AG04450 (cell line): ENCODE data around the gene SETDB1. TPM values are rescaled to one million over a fixed set of nuclear protein-coding genes. Genes with fewer than 3 reads are reported as not detected.

ENCODE experiments used
- CTCF ChIA-PET: fragments of 300-600, 350-600 bp; formaldehyde crosslinking; extraction: SDS; loops from one replicate; lab custom pipeline; 2022; ENCODE audit warnings: antibody characterized with exemption, inconsistent platforms; lab: Charles Lee
- POLR2A ChIA-PET: fragments of 350-600 bp; formaldehyde crosslinking; extraction: SDS; loops from one replicate; lab custom pipeline; 2021; ENCODE audit warnings: antibody characterized with exemption, inconsistent platforms; lab: Yijun Ruan, JAX
- DNase-seq: peaks from one replicate; pipeline ENCODE4 v3.0.0-alpha.2; 2011; ENCODE audit warnings: low read depth, low spot score
- H3K27ac ChIP-seq: one replicate; pipeline ENCODE4 v1.5.1; 2012; ENCODE audit warnings: low read depth, low read length, control low read depth
- H3K27me3 ChIP-seq: one replicate; pipeline ENCODE4 v1.6.0; 2012; ENCODE audit warnings: low read length; ENCODE audit not compliant: control insufficient read depth, insufficient read depth
- H3K4me3 ChIP-seq: 2 replicates; pipeline ENCODE4 v1.5.1; 2011; ENCODE audit warnings: mild to moderate bottlenecking, low read depth, low read length, control low read depth
- H3K9me3 ChIP-seq: 2 replicates; pipeline ENCODE4 v1.5.1; 2012; ENCODE audit warnings: low read length; ENCODE audit not compliant: control insufficient read depth, insufficient read depth
- polyA plus RNA-seq: library from polyadenylated mRNA; depleted of rRNA; stranded (reverse); fragments of >200 nt; gene quantifications from 2 replicates; pipeline ENCODE4 v1.2.3, GENCODE V29; 2011
- TF ChIP-seq, protein P1 (sequence below): IDR thresholded peaks from 2 replicates; pipeline ENCODE4 v1.5.1; 2011; ENCODE audit warnings: low read depth, low read length, control low read depth, inconsistent platforms

SETDB1 gene
- polyA plus RNA-seq, 1 experiment = 35.5 TPM

DNA sequence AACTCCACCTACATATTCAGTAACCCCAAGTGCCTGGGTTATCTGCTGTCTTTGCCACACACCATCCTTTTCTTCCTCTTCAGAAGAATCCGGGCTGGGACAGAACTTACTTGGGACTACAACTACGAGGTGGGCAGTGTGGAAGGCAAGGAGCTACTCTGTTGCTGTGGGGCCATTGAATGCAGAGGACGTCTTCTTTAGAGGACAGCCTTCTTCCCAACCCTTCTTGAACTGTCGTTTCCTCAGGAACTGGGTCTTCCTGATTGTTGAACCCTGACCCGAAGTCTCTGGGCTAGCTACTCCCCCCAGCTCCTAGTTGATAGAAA is 38.0 kb downstream of the SETDB1 start:
- CTCF ChIA-PET = interaction anchor here (0.6 kb wide), 1 partner anchor 16 kb away, joined by 3 read pairs; no protein-coding TSS in a partner anchor
- POLR2A ChIA-PET = no interaction called here
- Histone ChIP-seq H3K27me3 (no peaks in the 10 kb centered on the region), H3K4me3 (no peak overlapping the region), H3K9me3 (no peaks in the 10 kb centered on the region), H3K27ac (no peak overlapping the region)
- no peak for DNase-seq
- TF ChIP-seq, protein P1, sequence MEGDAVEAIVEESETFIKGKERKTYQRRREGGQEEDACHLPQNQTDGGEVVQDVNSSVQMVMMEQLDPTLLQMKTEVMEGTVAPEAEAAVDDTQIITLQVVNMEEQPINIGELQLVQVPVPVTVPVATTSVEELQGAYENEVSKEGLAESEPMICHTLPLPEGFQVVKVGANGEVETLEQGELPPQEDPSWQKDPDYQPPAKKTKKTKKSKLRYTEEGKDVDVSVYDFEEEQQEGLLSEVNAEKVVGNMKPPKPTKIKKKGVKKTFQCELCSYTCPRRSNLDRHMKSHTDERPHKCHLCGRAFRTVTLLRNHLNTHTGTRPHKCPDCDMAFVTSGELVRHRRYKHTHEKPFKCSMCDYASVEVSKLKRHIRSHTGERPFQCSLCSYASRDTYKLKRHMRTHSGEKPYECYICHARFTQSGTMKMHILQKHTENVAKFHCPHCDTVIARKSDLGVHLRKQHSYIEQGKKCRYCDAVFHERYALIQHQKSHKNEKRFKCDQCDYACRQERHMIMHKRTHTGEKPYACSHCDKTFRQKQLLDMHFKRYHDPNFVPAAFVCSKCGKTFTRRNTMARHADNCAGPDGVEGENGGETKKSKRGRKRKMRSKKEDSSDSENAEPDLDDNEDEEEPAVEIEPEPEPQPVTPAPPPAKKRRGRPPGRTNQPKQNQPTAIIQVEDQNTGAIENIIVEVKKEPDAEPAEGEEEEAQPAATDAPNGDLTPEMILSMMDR = no peak

DNA sequence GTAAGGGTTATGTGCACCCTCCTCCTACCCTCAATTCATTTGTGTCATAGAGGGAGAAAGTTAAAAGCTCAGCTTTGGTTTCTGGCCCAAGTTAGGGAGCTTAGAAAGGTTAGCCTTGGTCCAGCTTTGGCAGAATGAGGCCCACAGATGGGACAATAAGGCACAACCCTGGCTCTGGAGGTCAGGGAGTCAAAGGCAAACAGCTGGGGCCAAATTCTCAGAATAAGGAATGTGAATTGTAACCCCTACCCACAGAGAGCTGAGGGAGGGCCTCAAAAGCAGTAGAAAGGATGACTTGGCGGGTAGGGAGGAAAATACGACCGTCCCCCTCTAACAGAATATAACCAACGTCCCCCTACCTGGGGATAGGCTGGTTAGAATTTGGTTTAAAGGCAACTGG is 39.4 kb downstream of the SETDB1 start:
- no peak for DNase-seq
- CTCF ChIA-PET = interaction anchor here (0.5 kb wide), 1 partner anchor 230 kb away, joined by 4 read pairs; no protein-coding TSS in a partner anchor
- POLR2A ChIA-PET = no interaction called here

DNA sequence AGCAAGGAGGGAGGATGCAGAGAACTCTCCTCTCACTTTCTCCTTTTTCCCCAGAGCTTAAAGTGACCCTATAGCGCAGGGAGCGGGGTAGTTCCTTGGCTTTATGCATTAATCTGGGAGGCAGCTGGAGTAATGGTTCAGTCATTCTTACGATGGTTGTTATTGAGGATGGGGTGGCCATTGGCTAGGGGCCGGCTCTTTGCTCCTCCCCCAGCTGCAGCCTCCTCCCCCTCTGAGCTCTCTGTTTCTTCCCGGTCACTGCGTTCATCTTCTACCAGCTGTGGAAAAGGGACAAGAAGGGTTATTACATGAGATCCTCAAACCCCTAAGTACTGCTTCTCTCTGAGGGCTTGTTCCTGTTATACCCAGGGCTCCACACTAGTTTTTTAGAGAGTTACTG is 39.8 kb downstream of the SETDB1 start:
- Histone ChIP-seq H3K27me3 (no peaks in the 10 kb centered on the region), H3K4me3 (no peak overlapping the region), H3K27ac (no peak overlapping the region), H3K9me3 (no peaks in the 10 kb centered on the region)
- TF ChIP-seq, protein P1 = no peak
- CTCF ChIA-PET = interaction anchor here (0.5 to 1.1 kb wide), 3 partner anchors 8 to 229 kb away, joined by 3 to 4 read pairs (median 4); no protein-coding TSS in a partner anchor
- POLR2A ChIA-PET = no interaction called here
- no peak for DNase-seq

More for the DNA sequence above, 39.4 kb downstream of the SETDB1 start:
- TF ChIP-seq, protein P1 = no peak
- Histone ChIP-seq H3K27ac (no peak overlapping the region), H3K9me3 (no peaks in the 10 kb centered on the region), H3K27me3 (no peaks in the 10 kb centered on the region), H3K4me3 (no peak overlapping the region)

DNA sequence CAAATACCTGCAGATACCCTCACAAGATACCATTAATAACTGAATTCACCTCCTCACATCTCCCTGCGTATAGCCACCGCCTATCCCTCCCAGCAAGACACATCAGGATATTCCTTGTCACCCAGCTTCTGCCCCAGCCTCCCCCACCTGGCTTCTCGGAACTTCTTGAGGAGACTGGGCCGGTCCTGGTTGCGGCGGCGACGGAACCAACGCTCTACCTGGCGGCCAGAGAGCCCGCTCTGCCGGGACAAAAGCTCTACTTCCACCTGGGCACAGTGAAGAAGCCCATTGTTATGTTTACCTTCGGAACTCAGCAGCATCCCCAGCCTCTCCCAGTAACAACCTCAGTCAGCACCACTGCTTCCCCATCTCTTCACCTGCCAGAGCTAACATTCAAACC is 41.8 kb downstream of the SETDB1 start:
- no peak for DNase-seq
- Histone ChIP-seq H3K27ac (no peak overlapping the region), H3K4me3 (no peak overlapping the region), H3K27me3 (no peaks in the 10 kb centered on the region), H3K9me3 (no peaks in the 10 kb centered on the region)
- CTCF ChIA-PET = no interaction called here
- TF ChIP-seq, protein P1 = no peak
- POLR2A ChIA-PET = no interaction called here

DNA sequence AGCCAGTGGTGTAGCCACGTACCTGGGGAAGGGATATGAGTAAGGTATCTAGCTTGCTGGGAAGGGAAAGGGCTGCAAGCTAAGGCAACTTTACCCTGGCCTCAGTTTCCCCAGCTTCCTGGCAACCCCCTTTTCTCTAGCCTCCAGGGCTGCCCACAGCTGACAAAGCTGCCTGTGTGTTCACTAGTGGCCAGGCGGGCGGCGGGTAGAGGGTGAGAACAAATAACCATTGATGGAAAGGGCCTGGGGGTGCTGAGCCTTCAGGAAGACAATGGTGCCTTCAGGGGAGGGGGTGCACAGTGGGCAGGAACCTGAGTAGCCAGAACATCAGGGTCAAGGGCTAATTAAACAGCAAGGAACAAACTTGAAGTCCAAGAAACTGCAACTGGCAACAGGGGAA is 42.3 kb downstream of the SETDB1 start:
- ChIA-PET POLR2A (no interaction called here), CTCF (no interaction called here)
- H3K4me3 ChIP-seq = no peak overlapping the region
- no peak overlapping the region for H3K27ac ChIP-seq
- no peaks in the 10 kb centered on the region for H3K9me3 ChIP-seq
- no peak for DNase-seq
- no peaks in the 10 kb centered on the region for H3K27me3 ChIP-seq
- TF ChIP-seq, protein P1 = no peak
